Keratinocyte (primary cell): ENCODE results near the gene ASPHD2. TPM values are rescaled to one million over a fixed set of nuclear protein-coding genes. Genes with fewer than 3 reads are reported as not detected.
"Not testable (repeated sequence)": the region's sequence is repeated elsewhere in the genome, so short reads cannot be mapped to it uniquely, and the experiment has no call there.

Experiments used
- DNase-seq: peaks from one replicate; pipeline ENCODE4 v3.0.0-alpha.2; 2011; ENCODE audit warnings: low read depth, missing footprints, low spot score
- FAIRE-seq: peaks from 2 replicates; lab custom pipeline; 2011; peaks lifted over from hg19 to GRCh38; lab: Jason Lieb, UNC
- H2AFZ ChIP-seq: 2 replicates; pipeline ENCODE4 v1.6.0; 2012; ENCODE audit warnings: low read length, control low read depth, inconsistent platforms; ENCODE audit not compliant: control insufficient read depth
- H3K27ac ChIP-seq: 2 replicates; pipeline ENCODE4 v1.5.1; 2011; ENCODE audit warnings: low read length; ENCODE audit not compliant: control insufficient read depth, insufficient read depth
- H3K27me3 ChIP-seq: 3 replicates; pipeline ENCODE4 v1.6.0; 2011; ENCODE audit warnings: low read length; ENCODE audit not compliant: control insufficient read depth, insufficient read depth; ENCODE audit errors: extremely low read depth
- H3K36me3 ChIP-seq, 2 experiments: 2 replicates in 1 of 2; 3 replicates in 1 of 2; pipeline ENCODE4 v1.5.1; 2011; ENCODE audit warnings: low read length in 2 of 2, mild to moderate bottlenecking in 1 of 2; ENCODE audit not compliant: control insufficient read depth in 2 of 2, insufficient read depth in 2 of 2; ENCODE audit errors: extremely low read depth in 1 of 2
- H3K4me1 ChIP-seq: 3 replicates; pipeline ENCODE4 v1.5.1; 2011; ENCODE audit warnings: low read length; ENCODE audit not compliant: control insufficient read depth, insufficient read depth; ENCODE audit errors: extremely low read depth
- H3K4me2 ChIP-seq: 3 replicates; pipeline ENCODE4 v1.6.0; 2011; ENCODE audit warnings: low read depth, low read length; ENCODE audit not compliant: control insufficient read depth, insufficient read depth; ENCODE audit errors: extremely low read depth
- H3K4me3 ChIP-seq, 3 experiments: fragments of 200-600 bp in 1 of 3; sonication (generic) in 1 of 3; 2 replicates in 2 of 3; 3 replicates in 1 of 3; pipeline ENCODE4 v1.5.1; 2011 to 2016; ENCODE audit warnings: low read length in 3 of 3, mild to moderate bottlenecking in 3 of 3, control low read depth in 2 of 3, inconsistent platforms in 1 of 3, low read depth in 1 of 3, mixed read lengths in 1 of 3, mixed run types in 1 of 3, moderate library complexity in 1 of 3; ENCODE audit not compliant: control insufficient read depth in 2 of 3, insufficient read depth in 2 of 3; ENCODE audit errors: extremely low read depth in 1 of 3
- H3K79me2 ChIP-seq: 2 replicates; pipeline ENCODE4 v1.6.0; 2012; ENCODE audit warnings: low read length; ENCODE audit not compliant: control insufficient read depth, insufficient read depth
- H3K9ac ChIP-seq: 3 replicates; pipeline ENCODE4 v1.6.0; 2011; ENCODE audit warnings: low read length; ENCODE audit not compliant: control insufficient read depth, insufficient read depth; ENCODE audit errors: extremely low read depth
- H3K9me1 ChIP-seq: 3 replicates; pipeline ENCODE4 v1.6.0; 2011; ENCODE audit warnings: low read length; ENCODE audit not compliant: control insufficient read depth, insufficient read depth; ENCODE audit errors: extremely low read depth
- H3K9me3 ChIP-seq: 2 replicates; pipeline ENCODE4 v1.5.1; 2012; ENCODE audit warnings: low read depth, low read length; ENCODE audit not compliant: control insufficient read depth
- H4K20me1 ChIP-seq: 3 replicates; pipeline ENCODE4 v1.6.0; 2011; ENCODE audit warnings: low read length; ENCODE audit not compliant: control insufficient read depth, insufficient read depth; ENCODE audit errors: extremely low read depth
- CTCF ChIP-seq, 3 experiments: IDR thresholded peaks in 1 of 3; conservative IDR thresholded peaks in 1 of 3; optimal IDR thresholded peaks in 1 of 3; 2 replicates in 2 of 3; 3 replicates in 1 of 3; pipeline versions ENCODE3 to v1.5.1; 2011; ENCODE audit warnings: low read length in 3 of 3, mild to moderate bottlenecking in 3 of 3, moderate library complexity in 2 of 3, control low read depth in 1 of 3, inconsistent platforms in 1 of 3; ENCODE audit not compliant: insufficient read depth in 2 of 3; ENCODE audit errors: extremely low read depth in 1 of 3
- EZH2 ChIP-seq: IDR thresholded peaks from one replicate; pipeline ENCODE4 v1.6.1; 2012; ENCODE audit warnings: inconsistent platforms, mild to moderate bottlenecking, low read length, moderate library complexity
- dilution Hi-C: fragments of 300-500 bp; cut with MboI; formaldehyde crosslinking; loops from one replicate; pipeline ENCODE4 v1.7.0; 2020; ENCODE audit warnings: low sequenced_read_pairs; ENCODE audit not compliant: extremely low pct_ligation_motif_present
- polyA plus RNA-seq, 5 experiments: library from polyadenylated mRNA; depleted of rRNA in 3 of 5; stranded (reverse) in 3 of 5; stranded (forward) in 1 of 5; unstranded in 1 of 5; fragments of >200 nt; gene quantifications; 1 replicate in 1 of 5; 2 replicates in 3 of 5; 3 replicates in 1 of 5; pipeline versions ENCODE4 v1.2.1 to v1.2.3, GENCODE V29; 2011 to 2012; ENCODE audit warnings: missing spikeins in 2 of 5, low read depth in 1 of 5, low replicate concordance in 1 of 5

Gene ASPHD2
- polyA plus RNA-seq, 1 donor (not counting 4 experiments of a cell fraction or from before 2014, with no cell fraction given), result 3.5 TPM

DNA sequence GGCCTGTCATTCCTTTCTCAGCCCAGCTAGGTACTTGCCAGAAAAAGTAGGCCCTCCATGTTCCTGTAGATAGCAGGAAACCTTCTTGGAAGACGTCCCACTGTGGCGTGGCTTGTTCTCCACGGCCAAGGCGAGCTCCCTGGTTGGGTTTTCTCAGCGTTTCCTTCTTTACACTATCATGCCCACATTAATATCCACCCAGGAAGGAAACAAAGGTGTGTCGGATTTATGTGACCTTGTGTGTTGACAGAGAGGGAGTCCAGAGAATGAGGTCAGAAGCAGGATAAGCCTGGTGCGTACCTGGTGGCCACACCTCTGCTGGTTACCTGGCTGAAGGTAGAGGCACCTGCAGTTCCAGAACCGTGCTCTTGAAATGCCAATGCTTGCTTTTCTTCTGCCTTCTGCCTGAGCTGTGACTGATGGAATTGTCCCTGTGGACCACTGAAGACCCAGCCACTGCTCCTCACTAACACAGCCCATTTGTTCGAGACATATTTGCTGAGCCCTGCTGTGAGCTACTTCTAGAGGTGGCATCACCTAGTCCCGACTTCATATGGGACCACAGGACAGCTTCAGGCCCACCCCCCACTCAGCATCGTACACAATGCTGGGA, 7.9 kb downstream of the ASPHD2 start:
- TF ChIP-seq EZH2 (no peak), CTCF (optimal IDR thresholded peaks at IDR 0.05 in 1 of 3, IDR thresholded peaks at IDR 0.05 in 1 of 3, conservative IDR thresholded peaks at IDR 0.05 in 1 of 3; ENCODE audit: extremely low read depth in 1 of 3, insufficient read depth in 2 of 3, low read length in 3 of 3) (no peak)
- Histone ChIP-seq H2AFZ (no peak overlapping the region), H3K36me3 (peaks cover 0 to 7% of the 10 kb centered on the region in 2 experiments), H3K4me2 (no peak overlapping the region), H4K20me1 (no peaks in the 10 kb centered on the region), H3K27ac (no peak overlapping the region), H3K9me1 (peaks cover 2% of the 10 kb centered on the region), H3K9me3 (no peaks in the 10 kb centered on the region), H3K79me2 (peaks cover 6% of the 10 kb centered on the region), H3K4me1 (peaks cover 3% of the 10 kb centered on the region), H3K4me3 (no peak overlapping the region), H3K27me3 (no peaks in the 10 kb centered on the region), H3K9ac (no peak overlapping the region)
- dilution Hi-C loops, result no loop called here
- DNase-seq, result no peak
- FAIRE-seq, result no peak

DNA sequence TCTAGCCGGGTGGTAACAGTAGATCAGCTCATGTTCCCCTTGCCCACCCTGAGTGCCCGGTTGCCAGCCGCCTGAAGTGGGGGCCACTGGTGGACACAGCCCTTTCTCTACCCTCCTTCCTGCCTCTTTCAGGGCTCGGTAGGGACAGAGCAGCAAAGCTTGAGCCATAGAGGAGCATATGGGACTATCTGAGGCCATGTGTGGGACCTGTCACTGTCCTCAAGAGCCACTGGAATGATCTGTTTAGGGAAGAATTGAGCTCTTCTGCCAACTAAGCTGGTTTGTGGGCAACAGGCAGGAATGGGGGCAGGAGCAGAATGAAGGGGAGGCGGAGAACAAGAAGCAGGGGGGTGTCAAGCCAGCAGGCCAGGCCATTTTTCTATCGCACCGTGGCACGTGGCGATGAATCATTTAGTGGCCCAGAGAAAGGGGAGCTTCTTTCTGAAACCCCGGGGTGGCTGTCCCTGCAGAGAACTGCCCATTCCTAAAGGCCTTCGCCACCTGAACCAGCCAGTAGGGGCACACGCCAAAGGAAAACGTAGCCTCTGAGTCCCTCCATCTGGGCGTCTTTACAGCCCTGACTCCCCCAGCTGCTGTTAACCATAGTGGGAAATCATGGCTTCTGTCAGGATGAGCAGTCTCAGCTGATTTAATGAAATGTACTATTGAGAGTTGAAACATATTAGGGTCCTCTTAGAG, 8.8 kb downstream of the ASPHD2 start:
- H3K4me1 ChIP-seq, result peaks cover 3% of the 10 kb centered on the region
- no peak overlapping the region for H3K9ac ChIP-seq
- dilution Hi-C loops, result no loop called here
- peaks cover 6% of the 10 kb centered on the region for H3K79me2 ChIP-seq
- H3K9me3 ChIP-seq, result no peaks in the 10 kb centered on the region
- no peaks in the 10 kb centered on the region for H3K27me3 ChIP-seq
- DNase-seq (no peak), FAIRE-seq (no peak)
- no peak overlapping the region for H2AFZ ChIP-seq
- no peak overlapping the region for H3K4me2 ChIP-seq
- H3K9me1 ChIP-seq, result peaks cover 2% of the 10 kb centered on the region
- no peaks in the 10 kb centered on the region for H4K20me1 ChIP-seq
- H3K27ac ChIP-seq, result no peak overlapping the region
- TF ChIP-seq EZH2 (no peak), CTCF (optimal IDR thresholded peaks at IDR 0.05 in 1 of 3, IDR thresholded peaks at IDR 0.05 in 1 of 3, conservative IDR thresholded peaks at IDR 0.05 in 1 of 3; ENCODE audit: extremely low read depth in 1 of 3, insufficient read depth in 2 of 3, low read length in 3 of 3) (no peak)
- no peak overlapping the region for H3K4me3 ChIP-seq
- H3K36me3 ChIP-seq, result peaks cover 0 to 7% of the 10 kb centered on the region in 2 experiments

- H3K27ac ChIP-seq, H3K36me3 ChIP-seq, H3K9me3 ChIP-seq, H2AFZ ChIP-seq, H3K4me1 ChIP-seq, H3K4me3 ChIP-seq, DNase-seq, H4K20me1 ChIP-seq, dilution Hi-C loops, H3K27me3 ChIP-seq, H3K4me2 ChIP-seq, H3K9me1 ChIP-seq, H3K9ac ChIP-seq, H3K79me2 ChIP-seq: not testable (repeated sequence)
- FAIRE-seq, result peak; percentile 43
These were observed 9.7 kb downstream of the ASPHD2 start for GRCh38 chr22:26438776-26439175.
